HuH-7.5 (cell line): ENCODE measurements around the gene FMN1.

Experiments
- DNase-seq: peaks from one replicate; pipeline ENCODE4 v3.0.0; 2011; ENCODE audit warnings: low spot score

FMN1 gene

DNA sequence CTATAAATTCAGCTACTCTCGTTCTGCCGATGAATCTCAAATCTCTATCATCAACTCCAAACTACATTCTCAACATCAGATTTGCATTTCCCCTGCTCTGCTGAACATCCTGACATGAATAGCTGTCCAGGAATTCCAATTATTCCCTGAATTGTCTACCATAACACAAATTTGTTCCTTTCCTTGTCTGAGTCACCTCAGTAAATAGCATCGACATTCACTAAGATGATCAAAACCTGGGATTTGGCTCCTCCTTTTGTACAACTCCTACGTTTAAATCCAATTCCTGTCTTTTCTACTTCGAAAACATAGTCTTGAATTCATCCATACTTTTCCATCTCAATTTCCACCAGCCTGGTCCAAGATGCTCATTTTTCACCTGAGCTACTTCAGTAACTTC, 369.7 kb downstream of the FMN1 start:
- DNase-seq = no peak

DNA sequence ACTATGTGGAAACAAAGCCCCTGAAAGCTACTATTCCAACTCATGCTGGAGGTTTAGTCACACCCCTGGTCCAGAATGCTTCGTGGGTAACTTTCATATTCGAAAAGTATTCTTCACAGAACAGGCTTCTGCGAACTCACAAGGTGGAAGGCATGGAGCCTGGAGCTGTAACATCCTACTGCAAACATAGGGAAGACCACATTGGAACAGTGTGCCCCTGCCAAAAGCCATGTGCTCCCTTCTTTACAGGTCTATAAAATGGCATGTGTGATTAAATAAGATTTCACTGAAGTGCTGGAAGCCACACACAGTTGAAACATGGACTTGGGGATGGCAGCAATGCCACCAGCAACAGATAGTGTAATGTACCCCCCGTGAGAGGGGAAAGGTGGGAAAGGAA, 370.8 kb downstream of the FMN1 start:
- no peak for DNase-seq

- DNase-seq = no peak
Observed at GRCh38 chr15:32822739-32823138, 371.8 kb downstream of the FMN1 start.

GRCh38 chr15:32819448-32819847, 375.1 kb downstream of the FMN1 start:
- no peak for DNase-seq

DNA sequence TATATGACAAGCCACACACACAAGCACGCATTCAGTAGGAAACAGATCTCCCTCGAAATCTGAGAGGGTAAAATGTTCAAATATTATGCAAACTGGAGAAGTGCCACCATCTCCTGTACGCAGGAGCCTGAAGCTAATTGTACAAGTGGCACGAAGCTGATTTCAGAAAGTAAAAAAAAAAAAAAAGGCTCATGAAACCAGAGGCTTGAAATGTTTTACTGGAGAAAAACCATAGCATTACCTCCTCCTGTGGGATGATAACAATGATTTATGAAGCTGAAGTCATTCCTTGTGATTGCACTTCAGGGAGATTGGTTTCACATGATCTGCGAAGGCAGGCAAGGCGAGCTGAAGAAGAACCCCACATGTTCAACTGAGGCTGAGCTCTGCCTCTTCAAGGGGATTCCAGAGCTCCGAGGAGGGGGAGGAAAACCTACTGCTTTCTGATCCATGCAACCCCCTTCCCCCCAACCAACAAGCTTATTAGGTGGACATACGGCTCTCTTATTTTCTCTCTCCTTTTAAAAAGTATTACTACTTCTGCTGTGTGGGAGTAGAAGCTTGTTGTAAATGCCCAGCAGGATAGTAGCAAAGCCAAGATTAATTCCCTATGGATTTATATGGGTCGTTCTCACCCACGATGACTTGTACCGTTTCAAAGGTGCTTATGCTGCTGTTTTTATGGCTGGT, 375.6 kb downstream of the FMN1 start:
- no peak for DNase-seq

- no peak for DNase-seq
Observed at GRCh38 chr15:32817577-32817976, 376.9 kb downstream of the FMN1 start.

DNA sequence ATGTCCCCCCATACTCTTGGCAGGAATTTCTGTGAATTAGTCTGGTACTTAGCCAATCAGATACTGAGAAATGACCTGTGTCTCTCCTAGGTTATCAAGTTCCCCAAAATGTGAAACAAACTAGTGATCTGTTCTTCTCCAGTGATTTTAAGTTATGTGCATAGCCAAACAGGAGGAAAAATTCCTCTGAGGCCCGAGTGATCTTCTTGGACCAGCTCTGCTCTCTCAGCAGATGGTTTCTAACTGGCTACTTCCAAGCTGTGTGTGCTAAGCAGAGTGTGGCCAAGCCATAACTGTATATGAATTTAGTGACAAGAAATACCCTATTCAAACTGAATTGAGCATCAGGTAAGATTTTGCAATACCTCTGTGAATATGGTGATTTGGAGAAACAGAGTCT, 387.2 kb downstream of the FMN1 start:
- DNase-seq = no peak

GRCh38 chr15:32803631-32804030, 390.9 kb downstream of the FMN1 start:
- DNase-seq = no peak

DNA sequence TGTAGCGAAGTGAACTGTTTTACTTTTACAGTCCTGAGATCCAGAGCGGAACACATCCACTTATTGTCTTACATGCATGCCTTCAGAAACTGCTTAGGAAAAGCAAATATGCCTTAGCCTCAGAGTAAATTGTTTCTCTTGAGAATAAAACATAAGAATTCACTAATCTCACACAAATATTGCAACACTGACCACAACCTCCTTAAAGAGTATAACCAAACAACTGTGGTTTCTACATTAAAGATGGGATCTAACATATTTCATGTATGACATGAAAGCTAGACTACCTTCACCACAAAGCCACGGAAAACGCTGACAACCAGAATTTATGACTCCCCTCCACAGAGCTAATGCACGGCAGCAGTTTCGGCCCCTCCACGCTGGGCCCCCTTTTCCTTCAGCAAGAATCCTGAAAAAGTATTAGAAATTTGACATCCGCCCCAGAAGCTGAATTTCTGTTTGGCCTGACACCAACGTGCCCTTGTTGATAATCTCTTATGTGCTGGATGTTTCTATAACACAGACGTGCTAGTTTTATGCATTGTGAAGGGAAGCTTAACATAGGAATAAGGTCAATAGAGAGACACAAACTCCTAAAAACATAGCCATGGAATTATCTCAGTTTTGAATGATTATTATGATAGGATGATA, 392.1 kb downstream of the FMN1 start:
- no peak for DNase-seq

DNA sequence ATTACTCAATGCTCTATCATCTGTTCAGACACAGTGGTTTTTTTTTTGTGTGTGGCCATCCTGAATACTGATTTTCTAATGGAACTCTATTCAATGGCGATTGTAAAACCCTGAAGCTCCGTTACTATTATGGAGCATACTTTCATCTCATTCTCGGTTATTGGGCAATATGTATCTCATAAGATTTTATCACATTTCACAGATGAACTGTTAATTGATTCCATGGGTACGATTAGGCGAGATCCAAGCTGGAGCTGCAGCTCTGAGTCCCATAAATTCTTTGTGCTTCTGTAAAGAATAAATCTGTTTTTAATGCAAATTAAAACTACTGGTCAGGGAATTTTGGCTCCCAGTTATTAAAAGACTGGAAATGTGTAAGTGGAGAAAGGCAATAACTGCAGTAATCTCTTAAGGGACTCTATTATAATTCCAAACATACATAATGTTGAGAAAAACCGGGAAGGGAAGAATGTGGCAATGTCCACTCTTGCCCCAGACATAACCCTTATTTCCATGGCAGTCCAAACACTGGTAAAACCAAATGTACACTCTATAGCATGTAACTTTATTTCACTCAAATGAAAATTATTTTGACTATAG, 394.5 kb downstream of the FMN1 start:
- no peak for DNase-seq

- DNase-seq = no peak
Observed at GRCh38 chr15:32796856-32797255, 397.7 kb downstream of the FMN1 start.

DNA sequence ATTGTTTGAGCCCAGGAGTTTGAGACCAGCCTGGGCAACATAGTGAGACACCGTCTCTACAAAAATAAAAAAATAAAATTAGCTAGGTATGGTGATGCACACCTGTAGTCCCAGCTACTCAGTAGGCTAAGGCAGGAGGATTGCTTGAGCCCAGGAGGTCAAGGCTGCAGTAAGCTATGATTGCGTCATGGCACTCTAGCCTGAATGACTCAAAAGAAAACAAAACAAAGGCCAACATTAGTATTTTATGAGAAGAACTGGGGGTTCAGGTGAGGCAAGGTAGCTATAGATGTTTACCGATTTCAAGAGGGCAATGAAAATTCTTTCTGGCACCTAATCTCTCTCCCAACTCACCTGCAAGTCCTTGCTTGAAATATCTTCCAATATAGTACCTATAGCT, 399.5 kb downstream of the FMN1 start:
- DNase-seq = no peak

DNA sequence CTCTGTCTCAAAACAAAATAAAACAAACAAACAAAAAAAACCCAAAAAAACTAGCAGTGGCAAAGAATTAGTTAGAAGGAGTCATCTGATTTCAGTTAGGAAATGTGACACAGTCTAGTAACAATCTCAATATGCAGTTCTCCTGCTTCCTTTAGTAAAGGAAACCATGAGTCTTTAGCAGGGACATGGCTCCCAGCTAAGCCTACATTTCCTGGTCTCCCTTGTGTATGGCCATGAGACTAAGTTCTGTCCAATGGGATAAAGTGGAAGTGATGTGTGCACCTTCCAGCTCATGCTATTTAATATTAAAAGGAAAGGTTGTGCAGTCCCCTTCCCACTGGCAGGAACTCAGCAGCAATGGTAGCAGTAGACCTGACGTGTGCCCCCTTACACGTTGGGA, 402.1 kb downstream of the FMN1 start:
- no peak for DNase-seq

GRCh38 chr15:32790352-32790999, 404.0 kb downstream of the FMN1 start:
- no peak for DNase-seq

DNA sequence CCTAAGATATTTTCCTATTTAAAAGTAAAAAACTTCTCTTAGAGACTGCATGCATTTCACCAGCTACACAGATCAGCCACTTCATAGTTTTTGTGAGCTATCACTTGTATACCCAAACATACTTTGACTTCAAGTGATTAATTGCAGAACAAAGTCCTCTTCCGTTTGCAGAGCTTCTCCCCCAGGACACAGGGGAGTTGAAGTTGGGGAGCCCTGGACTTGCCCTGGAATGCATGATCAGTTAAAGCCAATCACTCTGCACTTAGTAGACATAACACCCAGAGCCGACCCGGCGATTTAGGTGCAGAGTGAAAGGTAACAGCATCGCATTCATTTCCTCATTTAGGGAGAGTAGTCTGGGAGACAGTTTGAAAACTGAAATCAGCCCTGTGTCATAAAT, 406.6 kb downstream of the FMN1 start:
- DNase-seq = no peak

- no peak for DNase-seq
Observed at GRCh38 chr15:32786906-32787305, 407.6 kb downstream of the FMN1 start.

- no peak for DNase-seq
Observed at GRCh38 chr15:32784581-32784980, 409.9 kb downstream of the FMN1 start.

DNA sequence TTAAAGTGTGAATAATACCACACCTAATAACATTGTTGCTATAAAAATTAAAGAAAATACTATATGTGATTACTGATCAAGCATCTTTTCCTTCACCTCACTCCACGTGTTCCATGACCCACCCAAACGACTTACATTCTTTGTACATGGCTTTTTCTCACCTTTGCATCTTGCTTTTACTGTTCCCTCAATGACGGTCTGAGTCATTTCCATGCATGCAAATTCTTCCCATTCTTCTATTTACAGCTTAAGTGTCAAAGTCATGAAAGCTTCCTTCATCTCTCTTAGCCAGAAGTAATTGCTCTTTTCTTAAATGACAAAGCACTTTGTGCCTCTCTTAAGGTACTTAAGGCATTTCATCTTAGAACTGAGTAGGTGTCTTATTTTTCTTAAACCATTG, 412.7 kb downstream of the FMN1 start:
- DNase-seq = no peak

- no peak for DNase-seq
Observed at GRCh38 chr15:32778391-32779176, 415.9 kb downstream of the FMN1 start.

DNA sequence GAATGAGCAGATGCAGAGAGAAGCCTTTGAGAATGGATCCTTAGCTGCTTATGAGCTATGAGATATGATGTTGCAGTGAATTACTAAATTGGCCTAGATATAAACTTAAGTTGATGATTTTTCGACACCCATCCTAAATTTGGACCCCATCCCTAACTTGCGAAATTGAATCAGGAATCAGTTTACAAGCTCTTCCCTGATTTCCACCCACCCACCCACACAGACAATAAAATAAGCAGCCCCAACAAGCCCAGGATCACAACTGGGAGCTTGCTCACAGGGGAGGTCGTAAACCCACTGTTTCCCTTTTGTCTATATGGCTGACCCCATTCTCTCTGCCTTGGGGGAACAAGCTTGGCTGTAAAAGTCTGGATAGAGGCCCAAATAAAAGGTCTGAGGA, 419.4 kb downstream of the FMN1 start:
- no peak for DNase-seq

- no peak for DNase-seq
Observed at GRCh38 chr15:32774022-32774421, 420.5 kb downstream of the FMN1 start.

DNA sequence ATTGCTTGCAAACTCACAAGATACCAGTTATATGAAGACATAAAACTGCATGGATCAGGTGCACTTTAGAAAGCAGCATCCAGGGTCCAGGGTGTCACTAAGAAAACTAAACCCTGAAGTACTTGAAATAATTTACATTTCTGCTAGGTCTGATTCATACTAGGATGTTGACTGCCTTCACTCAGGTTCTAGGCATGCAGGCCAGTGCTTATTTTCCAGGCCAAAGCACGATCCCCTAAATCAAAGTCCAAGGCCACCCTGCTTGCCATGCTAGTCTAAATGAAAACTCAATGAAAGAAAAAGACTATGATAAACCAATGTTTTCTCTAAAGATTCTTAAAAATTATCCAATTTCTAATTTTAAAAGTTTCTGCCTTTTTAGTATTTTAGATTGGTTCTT, 427.3 kb downstream of the FMN1 start:
- no peak for DNase-seq
